GM23338 (cell line): ENCODE results near the gene SOHLH1. TPM values are rescaled to one million over a fixed set of nuclear protein-coding genes. Genes with fewer than 3 reads are reported as not detected.

ENCODE experiments used
- ATAC-seq: fragments of 200-7000 bp; cut with Tn5 transposase; 3 replicates; pipeline ENCODE4 v1.9.1; 2020
- DNase-seq: peaks from one replicate; pipeline ENCODE4 v3.0.0-alpha.2; 2015; ENCODE audit warnings: low spot score
- H2AFZ ChIP-seq: fragments of 200-600 bp; sonication (generic); 2 replicates; pipeline ENCODE4 v1.8.0; 2016; ENCODE audit warnings: antibody characterized with exemption, mild to moderate bottlenecking, moderate library complexity
- H3F3A ChIP-seq: fragments of 200-600 bp; sonication (generic); replicated peaks from 2 replicates; pipeline ENCODE4 v1.8.0; 2017; ENCODE audit warnings: antibody characterized with exemption, mixed run types, low read depth
- H3K27ac ChIP-seq: fragments of 200-600 bp; sonication (generic); 2 replicates; pipeline ENCODE4 v1.6.1; 2016; ENCODE audit warnings: low read depth
- H3K27me3 ChIP-seq: fragments of 200-600 bp; sonication (generic); 2 replicates; pipeline ENCODE4 v1.8.0; 2016; ENCODE audit warnings: mild to moderate bottlenecking, mixed run types, moderate library complexity; ENCODE audit not compliant: insufficient read depth
- H3K36me3 ChIP-seq: fragments of 200-600 bp; sonication (generic); 2 replicates; pipeline ENCODE4 v1.8.0; 2016; ENCODE audit warnings: mild to moderate bottlenecking; ENCODE audit not compliant: insufficient read depth
- H3K4me1 ChIP-seq: fragments of 200-600 bp; sonication (generic); 2 replicates; pipeline ENCODE4 v1.8.0; 2016; ENCODE audit warnings: mild to moderate bottlenecking, moderate library complexity; ENCODE audit not compliant: insufficient read depth
- H3K4me2 ChIP-seq: fragments of 200-600 bp; sonication (generic); 2 replicates; pipeline ENCODE4 v1.7.1; 2017; ENCODE audit warnings: mixed run types
- H3K4me3 ChIP-seq: fragments of 200-600 bp; sonication (generic); 2 replicates; pipeline ENCODE4 v1.6.1; 2016; ENCODE audit warnings: mixed run types
- H3K79me2 ChIP-seq: fragments of 200-600 bp; sonication (generic); replicated peaks from 2 replicates; pipeline ENCODE4 v1.8.0; 2017; ENCODE audit warnings: mild to moderate bottlenecking; ENCODE audit not compliant: insufficient read depth
- H3K9me2 ChIP-seq: fragments of 200-600 bp; sonication (generic); 2 replicates; pipeline ENCODE4 v1.8.0; 2017; ENCODE audit not compliant: insufficient read depth
- H4K20me1 ChIP-seq: fragments of 200-600 bp; sonication (generic); replicated peaks from 2 replicates; pipeline ENCODE4 v1.8.0; 2017; ENCODE audit warnings: mild to moderate bottlenecking; ENCODE audit not compliant: insufficient read depth
- H3K27ac Mint-ChIP-seq: 2 replicates; pipeline ENCODE4 v1.8.0; 2020; ENCODE audit warnings: inconsistent platforms, mild to moderate bottlenecking, moderate library complexity, mixed read lengths
- H3K27me3 Mint-ChIP-seq: 3 replicates; pipeline ENCODE4 v1.8.0; 2022; ENCODE audit warnings: low read depth, mild to moderate bottlenecking, moderate library complexity, mixed read lengths, inconsistent platforms; ENCODE audit not compliant: insufficient read depth, poor library complexity
- H3K36me3 Mint-ChIP-seq: 3 replicates; pipeline ENCODE4 v1.8.0; 2021; ENCODE audit warnings: low read depth, mild to moderate bottlenecking, inconsistent platforms, moderate library complexity, mixed read lengths
- H3K4me1 Mint-ChIP-seq: 3 replicates; pipeline ENCODE4 v1.8.0; 2020; ENCODE audit warnings: mild to moderate bottlenecking, inconsistent platforms, mixed read lengths
- H3K4me3 Mint-ChIP-seq: 3 replicates; pipeline ENCODE4 v1.8.0; 2021; ENCODE audit warnings: moderate library complexity, mild to moderate bottlenecking, inconsistent platforms, mixed read lengths
- H3K9me3 Mint-ChIP-seq: 3 replicates; pipeline ENCODE4 v1.8.0; 2020; ENCODE audit warnings: moderate library complexity, mild to moderate bottlenecking, inconsistent platforms, mixed read lengths
- CREB1 ChIP-seq: fragments of 250-450 bp; sonication (Bioruptor Pico); IDR thresholded peaks from 2 replicates; pipeline ENCODE4 v1.5.0; 2020; ENCODE audit warnings: low read depth, mild to moderate bottlenecking, moderate library complexity
- CTCF ChIP-seq, 2 experiments: fragments of 200-600 bp in 1 of 2; sonication (generic) in 1 of 2; conservative IDR thresholded peaks; 2 replicates each; pipeline versions ENCODE4 v1.5.1 to v1.6.1; 2016 to 2017; ENCODE audit warnings: antibody characterized with exemption in 2 of 2, low read depth in 2 of 2, mild to moderate bottlenecking in 2 of 2, moderate library complexity in 1 of 2
- ETS1 ChIP-seq: IDR thresholded peaks from 2 replicates; pipeline ENCODE4 v1.6.1; 2016; ENCODE audit warnings: antibody characterized with exemption
- EZH2 ChIP-seq: fragments of 200-600 bp; sonication (generic); IDR thresholded peaks from one replicate; pipeline ENCODE4 v1.8.0; 2017; ENCODE audit warnings: antibody characterized with exemption, mild to moderate bottlenecking, low read depth; ENCODE audit not compliant: unreplicated experiment
- EZH2phosphoT487 ChIP-seq: fragments of 200-600 bp; sonication (generic); IDR thresholded peaks from one replicate; pipeline ENCODE4 v1.8.1; 2018; ENCODE audit warnings: antibody characterized with exemption; ENCODE audit not compliant: unreplicated experiment
- JUNB ChIP-seq: IDR thresholded peaks from one replicate; pipeline ENCODE4 v1.6.1; 2016; ENCODE audit warnings: antibody characterized with exemption; ENCODE audit not compliant: unreplicated experiment
- NANOG ChIP-seq: IDR thresholded peaks from 2 replicates; pipeline ENCODE4 v1.6.1; 2016; ENCODE audit warnings: antibody characterized with exemption, borderline replicate concordance
- POLR2AphosphoS5 ChIP-seq: IDR thresholded peaks from 2 replicates; pipeline ENCODE4 v1.6.1; 2016; ENCODE audit warnings: antibody characterized with exemption, low read depth
- REST ChIP-seq: IDR thresholded peaks from one replicate; pipeline ENCODE4 v1.6.1; 2018; ENCODE audit warnings: antibody characterized with exemption; ENCODE audit not compliant: unreplicated experiment
- STAT1 ChIP-seq: IDR thresholded peaks from one replicate; pipeline ENCODE4 v1.6.1; 2016; ENCODE audit warnings: antibody characterized with exemption; ENCODE audit not compliant: unreplicated experiment
- ZNF114 ChIP-seq: fragments of 250-450 bp; sonication (Bioruptor Pico); IDR thresholded peaks from 2 replicates; pipeline ENCODE4 v1.5.0; 2020; ENCODE audit warnings: mild to moderate bottlenecking, moderate library complexity
- ZNF331 ChIP-seq: fragments of 250-450 bp; sonication (Bioruptor Pico); IDR thresholded peaks from 2 replicates; pipeline ENCODE4 v1.5.0; 2020; ENCODE audit warnings: low read depth, mild to moderate bottlenecking, moderate library complexity
- ZNF462 ChIP-seq: fragments of 250-450 bp; sonication (Bioruptor Pico); IDR thresholded peaks from 2 replicates; pipeline ENCODE4 v1.5.0; 2020; ENCODE audit warnings: mild to moderate bottlenecking, moderate library complexity
- polyA plus RNA-seq: library from polyadenylated mRNA; unstranded; fragments of >200 nt; fragmentation: Nextera tagmentation; extraction: Ambion mirVana; gene quantifications from 2 replicates; pipeline ENCODE4 v1.2.1, GENCODE V29; 2016
- total RNA-seq: library from RNA; depleted of rRNA; stranded (reverse); fragments of >200 nt; shearing (Covaris generic); gene quantifications from 2 replicates; pipeline ENCODE4 v1.2.3, GENCODE V29; 2014

SOHLH1 gene
- total and polyA plus RNA-seq, 2 experiments from 2014 or later: 0.21 TPM; not detected in 1

- H2AFZ ChIP-seq: no peak overlapping the region
- no peak for DNase-seq
Measured at GRCh38 chr9:135704483-135704882, 5.2 kb upstream of the SOHLH1 start.

More at GRCh38 chr9:135704483-135704882, 5.2 kb upstream of the SOHLH1 start:
- Mint-ChIP-seq H3K27me3 (peaks cover 18% of the 10 kb centered on the region), H3K9me3 (no peaks in the 10 kb centered on the region), H3K36me3 (no peaks in the 10 kb centered on the region), H3K4me1 (peaks cover 3% of the 10 kb centered on the region; the same call in 2 of the 3 replicates), H3K4me3 (no peak overlapping the region), H3K27ac (no peak overlapping the region)
- Histone ChIP-seq H3K79me2 (no peaks in the 10 kb centered on the region), H3K36me3 (no peaks in the 10 kb centered on the region), H3K4me1 (no peaks in the 10 kb centered on the region), H3K4me2 (no peak overlapping the region), H3K27me3 (0 out of 2 replicates have a peak, but pooled peaks cover 3% of the 10 kb centered on the region), H4K20me1 (no peaks in the 10 kb centered on the region), H3K27ac (no peak overlapping the region), H3K4me3 (no peak overlapping the region), H3F3A (no peaks in the 10 kb centered on the region), H3K9me2 (no peaks in the 10 kb centered on the region)
- no peak for ATAC-seq
- TF ChIP-seq ETS1: no peak
- TF ChIP-seq EZH2phosphoT487: no peak
- TF ChIP-seq STAT1: no peak
- TF ChIP-seq CREB1 (CRISPR knock-in tag): no peak
- TF ChIP-seq POLR2AphosphoS5: no peak
- TF ChIP-seq CTCF (conservative IDR thresholded peaks at IDR 0.05; ENCODE audit: low read depth in 2 of 2): no peak
- no peak for TF ChIP-seq ZNF114
- no peak for TF ChIP-seq JUNB
- TF ChIP-seq ZNF331: no peak
- no peak for TF ChIP-seq EZH2
- no peak for TF ChIP-seq ZNF462 (CRISPR knock-in tag)
- no peak for TF ChIP-seq REST
- TF ChIP-seq NANOG: no peak
